Caki2 (cell line): ENCODE measurements around the gene UBB. TPM values are rescaled to one million over a fixed set of nuclear protein-coding genes. Genes with fewer than 3 reads are reported as not detected.

ENCODE experiments used
- DNase-seq: peaks from one replicate; pipeline ENCODE4 v3.0.0-alpha.2; 2015; ENCODE audit warnings: low read depth
- in situ Hi-C: cut with HindIII; loops from 2 replicates; pipeline ENCODE4 v1.10.0; 2016; ENCODE audit warnings: low sequenced_read_pairs, low pct_unique_long_range_greater_than_20kb, mixed read lengths
- total RNA-seq: library from RNA; depleted of rRNA; stranded (reverse); fragments of >200 nt; shearing (Covaris generic); gene quantifications from 2 replicates; pipeline ENCODE4 v1.2.3, GENCODE V29; 2014; ENCODE audit warnings: low replicate concordance

The UBB gene
- total RNA-seq, 1 experiment from 2014 or later, result 952 TPM

DNA sequence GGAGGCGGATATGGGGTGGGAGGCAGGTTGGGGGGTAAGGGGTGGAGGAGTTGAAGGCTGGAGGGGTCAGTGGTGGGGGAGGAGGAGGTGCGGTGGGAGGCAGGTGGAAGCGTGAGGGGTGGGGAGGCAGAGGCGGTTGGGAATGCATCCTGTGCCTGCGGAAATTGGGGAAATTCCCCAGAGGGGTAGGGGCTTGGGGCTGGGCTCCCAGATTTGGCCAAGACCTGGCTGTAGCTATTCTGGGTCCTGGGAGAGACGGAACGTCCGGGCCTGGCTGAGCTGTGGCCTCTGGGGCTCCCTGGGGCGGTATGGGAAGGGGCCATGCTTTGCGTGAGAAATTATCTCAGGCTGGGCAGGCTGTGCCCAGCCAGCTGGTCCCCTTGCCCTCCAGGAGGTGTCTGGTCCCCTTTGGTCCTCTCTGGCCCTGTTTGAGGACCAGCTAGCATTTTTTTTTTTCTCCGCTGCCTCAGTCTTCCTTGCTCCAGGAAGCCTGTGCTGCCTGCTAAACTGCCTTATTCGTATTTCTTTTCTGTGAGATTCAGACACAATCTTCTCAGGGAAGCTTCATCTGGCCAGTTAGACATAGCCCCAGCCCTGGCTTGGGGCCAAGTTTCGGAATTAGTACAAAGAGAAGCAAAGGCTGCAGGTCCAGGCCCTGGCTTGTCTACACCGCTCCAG, 27.2 kb downstream of the UBB start:
- in situ Hi-C loops, result no loop called here

DNA sequence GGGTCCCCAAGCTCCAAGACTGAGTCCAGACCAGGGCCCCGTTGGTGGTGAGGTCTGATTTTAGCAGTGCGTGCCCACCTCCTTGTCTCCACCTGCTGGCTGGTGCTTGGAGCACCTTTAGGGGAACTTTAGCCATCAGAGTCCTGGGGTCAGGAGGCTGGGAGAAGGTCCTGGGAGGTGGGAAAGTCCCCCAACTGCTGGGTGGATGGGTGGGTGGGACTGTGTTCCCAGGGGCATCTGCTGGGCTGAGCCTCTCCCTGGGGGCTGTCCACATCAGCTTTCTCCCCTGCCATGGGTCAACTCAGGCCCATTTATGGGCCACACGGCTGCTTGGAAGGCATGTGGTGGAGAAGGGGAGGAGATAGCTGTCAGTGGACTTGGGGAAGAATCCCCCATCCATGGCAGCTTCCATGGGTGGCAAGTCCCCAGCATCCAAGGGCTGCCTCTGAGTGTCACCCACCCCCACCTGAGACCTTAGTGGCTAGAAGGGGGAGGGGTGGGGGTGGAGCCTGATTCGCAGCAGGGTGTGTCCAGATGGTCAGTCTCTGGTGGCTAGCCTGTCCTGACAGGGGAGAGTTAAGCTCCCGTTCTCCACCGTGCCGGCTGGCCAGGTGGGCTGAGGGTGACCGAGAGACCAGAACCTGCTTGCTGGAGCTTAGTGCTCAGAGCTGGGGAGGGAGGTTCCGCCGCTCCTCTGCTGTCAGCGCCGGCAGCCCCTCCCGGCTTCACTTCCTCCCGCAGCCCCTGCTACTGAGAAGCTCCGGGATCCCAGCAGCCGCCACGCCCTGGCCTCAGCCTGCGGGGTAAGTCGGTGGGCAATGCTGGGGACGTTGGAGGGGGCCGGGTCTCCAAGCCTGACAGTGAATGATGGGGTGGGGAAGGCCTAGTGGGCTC, 34.4 kb downstream of the UBB start, which contains the start of gene TRPV2:
Gene TRPV2, plus strand, starts transcription at position 541 of the 894 bp plus-strand sequence. CDS start 2,098 bp downstream, outside the sequence.
- DNase-seq, result no peak
- in situ Hi-C loops, result no loop called here

More for the DNA sequence above, 27.2 kb downstream of the UBB start:
- no peak for DNase-seq

DNA sequence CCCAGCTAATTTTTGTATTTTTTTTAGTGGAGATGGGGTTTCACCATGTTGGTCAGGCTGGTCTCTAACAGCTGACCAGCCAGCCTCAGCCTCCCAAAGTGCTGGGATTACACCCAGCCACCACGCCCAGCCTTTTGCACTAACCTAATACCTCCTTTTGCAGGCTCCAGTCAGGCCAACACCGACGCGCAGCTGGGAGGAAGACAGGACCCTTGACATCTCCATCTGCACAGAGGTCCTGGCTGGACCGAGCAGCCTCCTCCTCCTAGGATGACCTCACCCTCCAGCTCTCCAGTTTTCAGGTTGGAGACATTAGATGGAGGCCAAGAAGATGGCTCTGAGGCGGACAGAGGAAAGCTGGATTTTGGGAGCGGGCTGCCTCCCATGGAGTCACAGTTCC, 36.5 kb downstream of the UBB start:
- no peak for DNase-seq
- in situ Hi-C loops, result no loop called here

GRCh38 chr17:16417896-16418684, 37.2 kb downstream of the UBB start:
- in situ Hi-C loops, result no loop called here
- no peak for DNase-seq

GRCh38 chr17:16418685-16419068, 37.8 kb downstream of the UBB start:
- DNase-seq, result no peak
- in situ Hi-C loops, result no loop called here

DNA sequence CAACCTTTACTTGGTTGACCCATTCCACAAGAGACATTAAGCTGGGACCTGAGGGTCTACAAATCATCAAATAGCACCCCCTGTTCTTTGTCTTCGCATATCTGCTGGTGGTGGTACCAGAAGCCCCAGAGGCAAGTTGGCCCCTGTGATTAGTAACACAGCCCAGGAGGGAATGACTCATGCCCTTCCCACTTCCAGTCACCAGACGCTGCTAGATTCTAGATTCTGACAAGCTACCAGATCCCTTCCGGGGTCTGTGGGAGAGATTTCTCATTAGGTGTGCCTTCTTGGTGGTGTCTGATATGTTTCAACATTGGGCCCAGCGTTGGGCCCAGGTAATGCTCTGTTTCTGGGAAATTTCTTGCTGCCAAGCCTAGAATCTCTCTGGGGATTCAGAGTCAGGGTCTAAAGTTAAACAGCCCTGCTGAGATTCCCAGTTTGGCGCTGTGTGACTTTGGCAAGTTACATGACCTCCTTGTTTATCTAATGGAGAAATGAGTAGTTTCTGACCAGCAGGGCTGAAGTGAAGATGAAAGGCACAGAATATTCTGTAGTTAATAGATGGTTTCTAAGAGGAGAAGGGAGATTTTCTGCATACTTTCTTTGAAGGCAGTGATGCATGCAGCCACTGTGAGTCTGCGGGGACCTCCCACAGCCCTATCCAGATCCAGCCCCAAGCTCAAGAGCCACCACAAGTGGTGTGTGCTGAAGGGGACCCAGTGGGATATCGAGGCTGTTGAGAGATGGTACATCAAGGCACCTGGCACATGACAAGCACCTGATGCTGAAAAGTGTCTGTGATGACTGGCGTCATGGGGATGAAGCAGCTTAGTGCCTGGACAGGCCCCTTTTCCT, 38.4 kb downstream of the UBB start:
- peak; percentile 77 for DNase-seq
- in situ Hi-C loops, result no loop called here

DNA sequence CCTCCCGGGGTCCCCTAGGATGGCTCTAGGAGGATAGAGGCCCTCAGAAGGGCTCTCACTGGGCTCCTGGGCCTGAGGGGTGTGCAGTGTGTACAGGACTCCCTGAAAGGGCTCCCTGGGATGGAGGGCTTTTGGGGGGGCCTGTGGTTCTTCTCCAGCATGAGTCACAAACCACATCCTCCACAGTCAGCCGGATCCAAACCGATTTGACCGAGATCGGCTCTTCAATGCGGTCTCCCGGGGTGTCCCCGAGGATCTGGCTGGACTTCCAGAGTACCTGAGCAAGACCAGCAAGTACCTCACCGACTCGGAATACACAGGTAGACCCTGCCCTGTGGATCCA, 39.0 kb downstream of the UBB start:
- DNase-seq, result no peak
- in situ Hi-C loops, result no loop called here

DNA sequence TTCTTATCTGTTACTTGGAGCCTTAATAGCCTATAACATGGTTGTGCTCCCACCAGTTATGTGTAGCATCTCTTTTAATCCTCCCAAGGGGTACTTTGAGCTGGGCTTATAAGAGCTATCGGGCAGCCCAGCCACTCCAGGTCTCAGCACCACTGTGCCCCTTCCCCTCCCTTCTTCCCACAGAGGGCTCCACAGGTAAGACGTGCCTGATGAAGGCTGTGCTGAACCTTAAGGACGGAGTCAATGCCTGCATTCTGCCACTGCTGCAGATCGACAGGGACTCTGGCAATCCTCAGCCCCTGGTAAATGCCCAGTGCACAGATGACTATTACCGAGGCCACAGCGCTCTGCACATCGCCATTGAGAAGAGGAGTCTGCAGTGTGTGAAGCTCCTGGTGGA, 41.5 kb downstream of the UBB start:
- no peak for DNase-seq
- in situ Hi-C loops, result no loop called here

- DNase-seq, result no peak
- in situ Hi-C loops, result no loop called here
Measured at GRCh38 chr17:16423226-16423872, 42.5 kb downstream of the UBB start.

- no peak for DNase-seq
- in situ Hi-C loops, result no loop called here
Measured at GRCh38 chr17:16425202-16425601, 44.3 kb downstream of the UBB start.

DNA sequence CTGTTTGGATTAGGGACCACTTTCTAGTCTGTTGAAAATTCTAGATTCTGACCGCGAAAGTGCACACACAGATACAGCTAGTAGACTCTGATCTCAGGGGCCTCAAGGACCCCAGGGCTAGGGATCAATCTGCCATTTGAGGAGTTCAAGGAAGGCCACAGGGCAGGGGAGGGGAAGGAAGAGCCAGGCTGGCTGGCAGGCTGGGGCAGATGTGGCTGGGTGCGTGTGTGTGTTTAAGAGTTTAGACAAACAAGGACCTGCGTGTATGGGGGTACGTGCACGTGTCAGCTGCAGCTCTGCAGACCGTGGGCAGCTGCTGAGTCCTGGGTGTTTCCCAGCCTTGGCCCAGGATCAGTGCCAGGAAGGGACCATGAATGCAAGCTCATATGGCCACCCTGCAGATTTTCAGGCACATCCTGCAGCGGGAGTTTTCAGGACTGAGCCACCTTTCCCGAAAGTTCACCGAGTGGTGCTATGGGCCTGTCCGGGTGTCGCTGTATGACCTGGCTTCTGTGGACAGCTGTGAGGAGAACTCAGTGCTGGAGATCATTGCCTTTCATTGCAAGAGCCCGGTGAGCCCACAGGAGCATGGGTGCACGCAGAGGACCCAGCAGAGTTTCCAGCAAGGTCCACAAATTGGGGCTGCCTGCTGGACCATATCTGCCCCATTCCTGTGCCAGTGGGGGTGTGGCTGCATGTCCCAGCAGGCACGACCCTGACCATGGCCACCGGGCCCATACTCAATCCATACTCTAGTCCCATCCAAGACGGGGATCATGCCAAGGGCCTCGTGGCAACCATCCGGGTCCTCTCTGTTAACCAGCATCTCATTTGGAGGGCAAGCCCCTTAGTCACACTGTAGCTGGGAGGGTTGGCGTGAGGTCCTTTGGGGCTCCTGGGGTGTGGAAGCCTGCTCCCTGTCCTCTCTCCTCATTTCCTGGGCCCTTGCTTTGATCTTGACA, 45.1 kb downstream of the UBB start:
- in situ Hi-C loops, result no loop called here
- DNase-seq, result no peak

GRCh38 chr17:16427020-16427419, 46.1 kb downstream of the UBB start:
- in situ Hi-C loops, result no loop called here
- DNase-seq, result no peak

DNA sequence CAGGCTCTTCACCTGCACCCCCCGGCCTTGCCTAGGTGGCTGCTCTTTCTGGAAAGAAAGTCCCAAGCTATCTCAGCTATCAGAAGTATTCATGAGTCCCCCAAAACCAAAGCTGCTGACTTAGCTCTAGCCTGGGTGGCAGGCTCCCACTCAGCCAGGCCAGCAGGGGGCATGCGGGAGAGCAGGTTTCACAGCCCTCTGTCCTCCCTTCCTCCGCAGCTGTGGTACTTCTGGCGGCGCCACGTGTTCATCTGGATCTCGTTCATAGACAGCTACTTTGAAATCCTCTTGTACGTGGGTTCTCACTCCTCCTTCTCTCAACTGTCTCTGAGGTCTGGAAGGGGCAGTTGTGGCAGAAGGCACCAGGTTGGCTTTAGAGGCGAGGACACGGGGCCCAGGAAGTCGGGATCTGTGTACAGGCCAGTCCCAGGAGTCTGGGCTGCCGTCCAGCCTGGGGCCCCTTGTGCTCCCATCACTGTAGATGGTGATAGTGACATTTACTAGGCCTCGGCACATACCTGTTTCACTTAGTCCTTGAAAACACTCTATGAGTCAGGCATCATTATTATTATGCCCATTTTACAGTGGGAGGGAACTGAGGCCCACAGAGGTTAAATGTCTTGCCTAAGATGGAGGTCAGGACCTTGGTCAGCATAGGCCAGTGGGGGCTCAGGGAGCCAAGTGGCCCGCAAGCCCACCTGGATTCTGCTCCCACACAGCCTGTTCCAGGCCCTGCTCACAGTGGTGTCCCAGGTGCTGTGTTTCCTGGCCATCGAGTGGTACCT, 47.4 kb downstream of the UBB start:
- DNase-seq, result no peak

GRCh38 chr17:16429083-16429482, 48.2 kb downstream of the UBB start:
- in situ Hi-C loops, result no loop called here
- no peak for DNase-seq

More for the DNA sequence above, 47.4 kb downstream of the UBB start:
- in situ Hi-C loops, result no loop called here

DNA sequence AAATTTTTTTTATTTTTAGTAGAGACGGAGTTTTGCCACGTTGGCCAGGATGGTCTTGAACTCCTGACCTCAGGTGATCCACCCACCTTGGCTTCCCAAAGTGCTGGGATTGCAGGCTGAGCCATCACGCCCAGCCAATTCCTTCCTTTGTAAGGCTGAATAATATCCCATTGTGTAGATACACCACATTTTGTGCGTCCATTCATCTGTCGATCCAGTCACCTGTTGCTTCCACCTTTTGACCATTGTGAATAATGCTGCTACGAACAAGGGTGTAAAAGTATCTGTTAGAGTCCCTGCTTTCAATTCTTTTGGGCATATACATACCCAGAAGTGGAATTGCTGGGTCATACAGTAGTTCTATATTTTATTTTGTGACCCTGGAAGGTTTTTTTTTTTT, 49.8 kb downstream of the UBB start:
- in situ Hi-C loops, result no loop called here
- no peak for DNase-seq

GRCh38 chr17:16432017-16432416, 51.1 kb downstream of the UBB start:
- in situ Hi-C loops, result no loop called here
- no peak for DNase-seq
